ENCODE data around the gene CPSF7.

CPSF7 gene

GRCh38 chr11:61357233-61357893, 72.4 kb downstream of the CPSF7 start:
- DNase-seq (ENCODE audit: low read depth in 2 of 2), result no peak

DNA sequence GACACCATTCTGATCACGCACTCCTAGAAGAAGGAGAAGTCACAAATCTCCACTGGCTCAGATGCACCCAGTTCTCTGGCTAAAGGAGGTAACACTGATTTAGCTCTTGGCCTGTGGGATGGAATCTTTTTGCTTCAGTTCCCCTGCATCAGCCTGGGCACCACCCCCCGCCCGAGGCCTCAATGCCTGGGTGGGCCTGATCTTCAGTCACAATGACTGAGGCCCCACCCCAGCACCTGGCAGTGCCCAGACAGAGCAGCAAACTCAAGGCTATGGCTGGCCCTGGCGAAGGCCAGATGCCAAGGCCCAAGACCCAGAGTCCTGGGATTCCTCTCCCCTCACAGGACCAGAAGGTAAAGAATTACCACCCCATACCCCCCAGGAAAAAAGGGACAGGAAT, 73.1 kb downstream of the CPSF7 start:
- no peak for DNase-seq (ENCODE audit: low read depth in 2 of 2)

GRCh38 chr11:61354208-61354607, 75.6 kb downstream of the CPSF7 start:
- DNase-seq (ENCODE audit: low read depth in 2 of 2), result no peak

DNA sequence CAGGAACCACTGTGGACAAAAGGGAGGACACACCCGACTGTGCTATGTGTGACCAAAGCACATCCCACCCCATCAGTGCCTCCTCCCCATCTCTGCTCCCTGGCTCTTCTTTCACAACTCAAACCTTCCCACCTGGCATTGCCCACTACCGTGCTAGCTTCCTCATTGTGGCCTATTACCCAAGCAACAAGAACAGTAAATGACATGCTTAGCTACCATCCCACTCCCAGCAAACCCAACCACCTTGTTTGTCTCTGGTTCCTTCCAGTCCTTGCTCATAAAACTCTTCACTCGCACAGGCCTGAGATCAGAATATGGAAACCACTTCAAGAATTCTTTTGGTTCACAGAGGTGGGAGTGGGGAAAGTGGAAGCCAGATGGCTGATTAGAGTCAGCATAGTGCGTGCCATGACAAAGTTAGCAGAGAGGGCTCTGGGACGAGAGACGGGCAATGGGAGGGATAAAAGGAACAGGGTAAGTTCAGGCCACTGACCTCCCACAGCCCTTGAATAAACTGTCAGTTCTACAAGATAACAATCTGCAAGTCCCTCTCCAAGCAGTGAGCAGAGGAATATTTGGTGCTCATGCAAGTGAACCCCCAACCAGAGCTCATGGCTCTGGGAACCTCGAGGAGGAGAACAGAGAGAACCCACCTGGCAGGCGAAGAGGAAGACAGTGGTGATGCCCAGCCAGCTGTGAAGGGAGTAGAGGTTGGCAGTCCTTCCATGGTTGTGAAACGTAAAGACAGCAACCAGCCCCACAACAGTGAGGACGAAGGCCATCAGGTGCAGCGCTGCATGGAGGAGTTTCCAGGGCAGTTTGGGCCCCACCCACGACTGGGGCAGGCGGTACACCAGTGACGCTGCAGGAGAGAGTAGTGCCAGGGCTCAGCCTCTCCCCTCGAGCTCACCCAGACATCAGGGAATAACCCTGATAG, 76.4 kb downstream of the CPSF7 start:
- no peak for DNase-seq (ENCODE audit: low read depth in 2 of 2)

Data from activated CD4-positive, alpha-beta T cell treated with anti-CD3 and anti-CD28 coated beads for 24 hours (primary cell).